Cardiac fibroblast (primary cell): ENCODE measurements around the gene SLC22A31.
"Not testable (repeated sequence)": the region's sequence is repeated elsewhere in the genome, so short reads cannot be mapped to it uniquely, and the experiment has no call there.

Experiments
- DNase-seq, 2 donors: peaks; one replicate each; pipeline versions ENCODE4 v3.0.0 to v3.0.0-alpha.2; 2010; ENCODE audit warnings: low read depth in 2 of 2
- H3K4me3 ChIP-seq, 2 donors: replicated peaks in 1 of 2; 1 replicate in 1 of 2; 2 replicates in 1 of 2; pipeline ENCODE4 v1.5.1; 2011; ENCODE audit warnings: low read depth in 2 of 2, low read length in 2 of 2, mild to moderate bottlenecking in 2 of 2, moderate library complexity in 1 of 2
- TF ChIP-seq, protein P1 (sequence below): IDR thresholded peaks from one replicate; pipeline ENCODE4 v1.5.1; 2011; ENCODE audit warnings: low read depth, mild to moderate bottlenecking, low read length, inconsistent platforms

SLC22A31 gene

DNA sequence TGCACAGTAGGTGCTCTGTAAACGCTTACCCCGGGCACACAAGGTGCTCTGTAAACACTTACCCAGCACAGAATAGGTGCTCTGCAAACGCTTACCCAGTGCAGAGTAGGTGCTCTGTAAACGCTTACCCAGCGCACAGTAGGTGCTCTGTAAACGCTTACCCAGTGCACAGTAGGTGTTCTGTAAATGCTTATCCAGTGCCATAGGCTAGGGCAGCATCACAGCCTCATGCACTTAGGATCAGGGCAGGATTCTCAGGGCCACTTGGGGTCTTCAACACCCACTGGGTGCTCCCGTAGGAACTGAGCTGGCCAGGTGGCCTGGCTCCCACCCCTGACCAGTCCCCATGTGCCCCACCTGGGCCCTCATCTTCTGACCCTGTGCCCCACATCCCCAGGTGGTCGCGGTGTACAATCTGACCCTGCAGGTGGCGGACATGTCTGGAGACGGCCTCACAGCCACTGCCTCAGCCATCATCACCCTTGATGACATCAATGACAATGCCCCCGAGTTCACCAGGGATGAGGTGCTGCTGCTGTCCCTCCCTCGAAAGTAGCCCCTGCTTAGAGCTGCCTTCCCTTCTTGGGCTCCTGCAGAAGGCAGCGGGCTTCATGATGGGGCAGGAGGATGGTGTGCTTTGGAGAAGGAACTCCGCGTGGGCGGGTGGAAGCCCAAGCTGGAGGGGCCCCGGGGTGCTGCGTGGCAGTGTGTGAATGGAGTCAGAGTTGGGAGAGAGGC is 13.1 kb downstream of the SLC22A31 start:
- TF ChIP-seq, protein P1, sequence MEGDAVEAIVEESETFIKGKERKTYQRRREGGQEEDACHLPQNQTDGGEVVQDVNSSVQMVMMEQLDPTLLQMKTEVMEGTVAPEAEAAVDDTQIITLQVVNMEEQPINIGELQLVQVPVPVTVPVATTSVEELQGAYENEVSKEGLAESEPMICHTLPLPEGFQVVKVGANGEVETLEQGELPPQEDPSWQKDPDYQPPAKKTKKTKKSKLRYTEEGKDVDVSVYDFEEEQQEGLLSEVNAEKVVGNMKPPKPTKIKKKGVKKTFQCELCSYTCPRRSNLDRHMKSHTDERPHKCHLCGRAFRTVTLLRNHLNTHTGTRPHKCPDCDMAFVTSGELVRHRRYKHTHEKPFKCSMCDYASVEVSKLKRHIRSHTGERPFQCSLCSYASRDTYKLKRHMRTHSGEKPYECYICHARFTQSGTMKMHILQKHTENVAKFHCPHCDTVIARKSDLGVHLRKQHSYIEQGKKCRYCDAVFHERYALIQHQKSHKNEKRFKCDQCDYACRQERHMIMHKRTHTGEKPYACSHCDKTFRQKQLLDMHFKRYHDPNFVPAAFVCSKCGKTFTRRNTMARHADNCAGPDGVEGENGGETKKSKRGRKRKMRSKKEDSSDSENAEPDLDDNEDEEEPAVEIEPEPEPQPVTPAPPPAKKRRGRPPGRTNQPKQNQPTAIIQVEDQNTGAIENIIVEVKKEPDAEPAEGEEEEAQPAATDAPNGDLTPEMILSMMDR = no peak
- no peak overlapping the region for H3K4me3 ChIP-seq
- peak in 1 of 2 donors; percentile 30 for DNase-seq

DNA sequence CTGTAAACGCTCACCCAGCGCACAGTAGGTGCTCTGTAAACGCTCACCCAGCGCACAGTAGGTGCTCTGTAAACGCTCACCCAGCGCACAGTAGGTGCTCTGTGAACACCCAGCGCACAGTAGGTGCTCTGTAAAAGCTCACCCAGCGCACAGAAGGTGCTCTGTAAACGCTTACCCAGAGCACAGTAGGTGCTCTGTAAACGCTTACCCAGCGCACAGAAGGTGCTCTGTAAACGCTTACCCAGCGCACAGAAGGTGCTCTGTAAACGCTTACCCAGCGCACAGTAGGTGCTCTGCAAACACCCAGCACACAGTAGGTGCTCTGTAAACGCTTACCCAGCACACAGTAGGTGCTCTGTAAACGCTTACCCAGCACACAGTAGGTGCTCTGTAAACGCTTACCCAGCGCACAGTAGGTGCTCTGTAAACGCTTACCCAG is 13.7 kb downstream of the SLC22A31 start:
- not testable (repeated sequence) for H3K4me3 ChIP-seq, DNase-seq

DNA sequence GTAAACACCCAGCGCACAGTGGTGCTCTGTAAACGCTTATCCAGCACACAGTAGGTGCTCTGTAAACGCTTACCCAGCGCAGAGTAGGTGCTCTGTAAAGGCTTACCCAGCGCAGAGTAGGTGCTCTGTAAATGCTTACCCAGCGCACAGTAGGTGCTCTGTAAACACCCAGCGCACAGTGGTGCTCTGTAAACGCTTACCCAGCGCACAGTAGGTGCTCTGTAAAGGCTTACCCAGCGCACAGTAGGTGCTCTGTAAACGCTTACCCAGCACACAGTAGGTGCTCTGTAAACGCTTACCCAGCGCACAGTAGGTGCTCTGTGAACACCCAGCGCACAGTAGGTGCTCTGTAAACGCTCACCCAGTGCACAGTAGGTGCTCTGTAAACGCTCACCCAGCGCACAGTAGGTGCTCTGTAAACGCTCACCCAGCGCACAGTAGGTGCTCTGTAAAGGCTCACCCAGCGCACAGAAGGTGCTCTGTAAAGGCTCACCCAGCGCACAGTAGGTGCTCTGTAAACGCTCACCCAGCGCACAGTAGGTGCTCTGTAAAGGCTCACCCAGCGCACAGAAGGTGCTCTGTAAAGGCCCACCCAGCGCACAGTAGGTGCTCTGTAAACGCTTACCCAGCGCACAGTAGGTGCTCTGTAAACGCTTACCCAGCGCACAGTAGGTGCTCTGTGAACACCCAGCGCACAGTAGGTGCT is 14.3 kb downstream of the SLC22A31 start:
- not testable (repeated sequence) for H3K4me3 ChIP-seq, DNase-seq

DNA sequence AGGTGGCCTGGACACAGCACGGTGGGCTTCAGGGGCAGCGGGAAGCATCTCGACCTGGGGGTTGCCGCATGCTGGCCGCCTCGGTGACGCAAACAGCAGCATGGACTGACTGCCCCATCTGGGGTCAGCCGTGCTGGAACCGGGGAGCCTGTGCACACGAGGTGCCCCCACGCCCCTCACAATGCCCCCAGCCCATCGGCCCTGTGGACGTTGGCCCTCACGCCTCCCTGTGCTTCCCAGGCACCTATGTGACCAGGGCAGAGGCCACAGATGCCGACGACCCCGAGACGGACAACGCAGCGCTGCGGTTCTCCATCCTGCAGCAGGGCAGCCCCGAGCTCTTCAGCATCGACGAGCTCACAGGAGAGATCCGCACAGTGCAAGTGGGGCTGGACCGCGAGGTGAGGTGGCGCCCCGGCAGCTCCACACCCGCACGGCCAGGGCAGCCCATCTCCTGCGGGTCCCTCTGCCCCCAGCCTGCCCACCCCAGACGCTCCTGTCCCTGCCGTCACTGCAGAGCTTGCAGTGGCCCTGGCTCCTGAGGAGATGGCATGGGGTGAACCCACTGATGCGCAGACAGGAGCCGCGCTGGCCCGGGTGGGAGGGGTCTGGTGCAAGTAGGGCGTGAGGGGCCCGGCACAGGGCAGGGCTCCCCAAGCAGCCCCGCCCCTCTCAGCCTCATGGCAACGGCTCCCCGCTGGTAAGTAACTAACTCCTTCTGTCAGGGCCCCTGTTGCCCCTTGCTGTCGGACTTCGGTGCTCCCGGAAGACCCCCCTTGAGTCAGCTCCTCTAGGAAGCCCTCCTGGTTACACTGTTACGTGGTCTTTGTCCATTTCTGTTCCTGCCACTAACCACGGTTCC is 15.2 kb downstream of the SLC22A31 start:
- no peak overlapping the region for H3K4me3 ChIP-seq
- DNase-seq = no peak
- TF ChIP-seq, protein P1 = no peak

DNA sequence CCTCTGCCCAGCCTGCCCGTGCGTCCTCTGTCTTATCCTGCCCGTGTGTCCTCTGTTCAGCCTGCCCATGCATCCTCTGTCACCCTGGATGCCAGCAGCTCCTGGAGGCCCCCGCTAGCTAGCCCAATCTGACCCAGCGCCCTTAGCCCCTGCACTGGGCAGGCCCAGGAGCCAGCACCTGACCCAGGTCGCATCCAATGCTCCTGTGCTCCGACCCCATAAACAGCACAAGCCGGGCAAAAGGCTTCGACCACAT is 15.7 kb downstream of the SLC22A31 start:
- TF ChIP-seq, protein P1 = no peak
- no peak overlapping the region for H3K4me3 ChIP-seq
- no peak for DNase-seq

DNA sequence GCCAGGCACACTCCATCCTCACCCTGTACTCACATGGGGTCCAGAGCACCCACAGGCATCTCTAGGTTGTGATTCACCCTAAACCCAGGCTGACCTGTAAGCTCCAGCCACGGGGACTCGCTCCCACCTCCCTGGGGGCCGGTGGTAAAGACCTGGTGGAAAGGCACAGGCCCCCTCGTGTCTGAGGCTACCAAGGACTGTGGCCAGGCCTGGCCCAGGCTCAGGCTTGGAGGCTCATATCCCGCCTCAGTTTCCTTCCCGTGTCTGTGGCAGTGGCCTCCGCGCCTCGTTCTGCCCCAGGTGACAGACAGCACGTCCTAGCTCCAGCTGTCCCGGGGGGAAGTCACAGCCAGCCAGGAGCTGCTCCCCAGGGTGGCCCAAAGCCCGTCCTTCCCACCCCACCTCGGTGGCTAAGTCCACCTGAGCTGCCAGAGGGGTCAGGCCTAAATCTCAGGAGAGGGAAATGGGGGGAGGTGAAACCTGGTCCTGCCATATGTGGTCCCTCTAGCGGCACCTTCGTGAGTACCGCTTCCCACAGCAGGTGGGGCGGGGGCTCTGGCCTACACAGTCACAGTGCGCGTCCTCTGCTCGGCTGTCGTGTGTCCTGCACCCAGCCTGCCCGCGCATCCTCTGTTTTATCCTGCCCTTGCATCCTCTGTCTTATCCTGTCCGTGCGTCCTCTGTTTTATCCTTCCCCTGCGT is 16.2 kb downstream of the SLC22A31 start:
- TF ChIP-seq, protein P1 = no peak
- no peak for DNase-seq
- H3K4me3 ChIP-seq = no peak overlapping the region

DNA sequence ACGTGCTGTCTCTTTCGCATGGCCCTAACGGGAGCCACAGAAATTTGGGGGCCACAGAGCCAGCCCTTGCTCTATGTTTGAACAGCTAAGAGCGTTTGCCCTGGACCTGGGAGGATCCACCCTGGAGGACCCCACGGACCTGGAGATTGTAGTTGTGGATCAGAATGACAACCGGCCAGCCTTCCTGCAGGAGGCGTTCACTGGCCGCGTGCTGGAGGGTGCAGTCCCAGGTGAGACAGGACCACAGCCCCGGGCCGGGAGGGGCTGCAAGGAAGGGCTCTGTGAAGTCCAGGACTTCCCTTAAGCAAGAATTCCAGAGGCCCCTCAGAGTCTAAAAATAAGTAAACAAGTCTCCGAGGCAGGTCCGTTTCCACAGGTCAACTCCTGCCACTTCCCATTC is 16.9 kb downstream of the SLC22A31 start:
- TF ChIP-seq, protein P1 = no peak
- H3K4me3 ChIP-seq = no peak overlapping the region
- no peak for DNase-seq
